HEK293T (cell line): ENCODE data around the gene IRAK1.

Experiments
- CTBP1 ChIP-seq: fragments of 450-650 bp; IDR thresholded peaks from 2 replicates; pipeline ENCODE4 v1.6.1; 2016; ENCODE audit warnings: borderline replicate concordance
- FOXK2 ChIP-seq: fragments of 450-650 bp; IDR thresholded peaks from 2 replicates; pipeline ENCODE4 v1.6.1; 2016; ENCODE audit warnings: mild to moderate bottlenecking
- FOXM1 ChIP-seq: fragments of 450-650 bp; IDR thresholded peaks from 2 replicates; pipeline ENCODE4 v1.6.1; 2017; ENCODE audit warnings: mild to moderate bottlenecking, borderline replicate concordance
- ZNF384 ChIP-seq: fragments of 450-650 bp; IDR thresholded peaks from 2 replicates; pipeline ENCODE4 v1.6.1; 2016

- TF ChIP-seq FOXM1 (no peak), CTBP1 (no peak), ZNF384 (no peak), FOXK2 (no peak)
Measured at GRCh38 chrX:153965406-153965805, 54.3 kb downstream of the IRAK1 start.
